ENCODE results near the gene PTP4A2. TPM values are rescaled to one million over a fixed set of nuclear protein-coding genes. Genes with fewer than 3 reads are reported as not detected.

PTP4A2 gene
- 194 TPM for polyA plus RNA-seq (ENCODE audit: insufficient read length)

GRCh38 chr1:31938184-31938975 lies at the start of gene PTP4A2:
Gene PTP4A2 (minus strand): TSS chr1:31938368. CDS start chr1:31919065, 19,303 bp downstream.
- DNase-seq (ENCODE audit: low read depth), result peak; percentile 88

GRCh38 chr1:31987135-31987619 lies 49.0 kb upstream of the PTP4A2 start:
- DNase-seq (ENCODE audit: low read depth), result no peak

- DNase-seq (ENCODE audit: low read depth), result no peak
These were observed 47.3 kb upstream of the PTP4A2 start for GRCh38 chr1:31985430-31985829.

GRCh38 chr1:31984419-31985347 lies 46.5 kb upstream of the PTP4A2 start:
- DNase-seq (ENCODE audit: low read depth), result no peak

GRCh38 chr1:31981972-31982371 lies 43.8 kb upstream of the PTP4A2 start:
- DNase-seq (ENCODE audit: low read depth), result no peak

GRCh38 chr1:31981456-31981839 lies 43.3 kb upstream of the PTP4A2 start:
- DNase-seq (ENCODE audit: low read depth), result no peak

- no peak for DNase-seq (ENCODE audit: low read depth)
These were observed 42.8 kb upstream of the PTP4A2 start for GRCh38 chr1:31980835-31981455.

GRCh38 chr1:31978843-31979400 lies 40.8 kb upstream of the PTP4A2 start:
- no peak for DNase-seq (ENCODE audit: low read depth)

- no peak for DNase-seq (ENCODE audit: low read depth)
These were observed 39.4 kb upstream of the PTP4A2 start for GRCh38 chr1:31977385-31978131.

- no peak for DNase-seq (ENCODE audit: low read depth)
These were observed 38.2 kb upstream of the PTP4A2 start for GRCh38 chr1:31976401-31976800.

- no peak for DNase-seq (ENCODE audit: low read depth)
These were observed 32.7 kb upstream of the PTP4A2 start for GRCh38 chr1:31970873-31971272.

GRCh38 chr1:31961536-31961935 lies 23.4 kb upstream of the PTP4A2 start:
- no peak for DNase-seq (ENCODE audit: low read depth)

- DNase-seq (ENCODE audit: low read depth), result no peak
These were observed 21.6 kb upstream of the PTP4A2 start for GRCh38 chr1:31959521-31960340.

GRCh38 chr1:31957701-31958674 lies 19.8 kb upstream of the PTP4A2 start:
- DNase-seq (ENCODE audit: low read depth), result no peak

- peak; percentile 68 for DNase-seq (ENCODE audit: low read depth)
These were observed 18.0 kb upstream of the PTP4A2 start for GRCh38 chr1:31955917-31956736.

- peak; percentile 78 for DNase-seq (ENCODE audit: low read depth)
These were observed 16.6 kb upstream of the PTP4A2 start for GRCh38 chr1:31954607-31955283.

- DNase-seq (ENCODE audit: low read depth), result no peak
These were observed 14.7 kb upstream of the PTP4A2 start for GRCh38 chr1:31952825-31953220.
